Astrocyte (in vitro differentiated cells and primary cell): ENCODE results near the gene PLCH1. TPM values are rescaled to one million over a fixed set of nuclear protein-coding genes. Genes with fewer than 3 reads are reported as not detected.

Experiments used
- DNase-seq: peaks from one replicate; pipeline ENCODE4 v3.0.0-alpha.2; 2010; ENCODE audit warnings: low read depth
- FAIRE-seq: peaks from 2 replicates; lab custom pipeline; 2011; peaks lifted over from hg19 to GRCh38; lab: Jason Lieb, UNC
- H2AFZ ChIP-seq: 2 replicates; pipeline ENCODE4 v1.6.0; 2012; ENCODE audit warnings: low read depth, low read length, inconsistent platforms
- H3K27ac ChIP-seq: 2 replicates; pipeline ENCODE4 v1.5.1; 2011; ENCODE audit warnings: low read depth, low read length, inconsistent platforms
- H3K27me3 ChIP-seq: 2 replicates; pipeline ENCODE4 v1.6.0; 2011; ENCODE audit warnings: low read length, inconsistent platforms; ENCODE audit not compliant: insufficient read depth
- H3K36me3 ChIP-seq: 2 replicates; pipeline ENCODE4 v1.5.1; 2011; ENCODE audit warnings: low read length, inconsistent platforms; ENCODE audit not compliant: insufficient read depth
- H3K4me1 ChIP-seq: 2 replicates; pipeline ENCODE4 v1.5.1; 2011; ENCODE audit warnings: low read length, inconsistent platforms; ENCODE audit not compliant: insufficient read depth
- H3K4me2 ChIP-seq: 2 replicates; pipeline ENCODE4 v1.6.0; 2012; ENCODE audit warnings: low read length, inconsistent platforms
- H3K4me3 ChIP-seq: 2 replicates; pipeline ENCODE4 v1.5.1; 2011; ENCODE audit warnings: low read depth, mild to moderate bottlenecking, low read length, inconsistent platforms; ENCODE audit not compliant: insufficient read depth
- H3K79me2 ChIP-seq: 2 replicates; pipeline ENCODE4 v1.6.0; 2012; ENCODE audit warnings: mild to moderate bottlenecking, low read length, inconsistent platforms; ENCODE audit not compliant: insufficient read depth
- H3K9ac ChIP-seq: 2 replicates; pipeline ENCODE4 v1.6.0; 2012; ENCODE audit warnings: mild to moderate bottlenecking, low read length, inconsistent platforms
- H3K9me3 ChIP-seq: 2 replicates; pipeline ENCODE4 v1.5.1; 2012; ENCODE audit warnings: low read depth, mild to moderate bottlenecking, low read length, inconsistent platforms; ENCODE audit not compliant: insufficient read depth
- H4K20me1 ChIP-seq: 2 replicates; pipeline ENCODE4 v1.6.0; 2012; ENCODE audit warnings: low read length, inconsistent platforms; ENCODE audit not compliant: insufficient read depth
- H3K27ac Mint-ChIP-seq: one replicate; pipeline ENCODE4 v1.8.0; 2021; ENCODE audit warnings: mild to moderate bottlenecking, mixed read lengths; ENCODE audit not compliant: unreplicated experiment
- H3K27me3 Mint-ChIP-seq: one replicate; pipeline ENCODE4 v1.8.0; 2021; ENCODE audit warnings: low read depth, mixed read lengths; ENCODE audit not compliant: unreplicated experiment
- H3K36me3 Mint-ChIP-seq: one replicate; pipeline ENCODE4 v1.8.0; 2021; ENCODE audit warnings: low read depth, mixed read lengths; ENCODE audit not compliant: unreplicated experiment
- H3K4me1 Mint-ChIP-seq: one replicate; pipeline ENCODE4 v1.8.0; 2021; ENCODE audit warnings: low read depth, mixed read lengths; ENCODE audit not compliant: unreplicated experiment
- H3K4me3 Mint-ChIP-seq: one replicate; pipeline ENCODE4 v1.8.0; 2021; ENCODE audit warnings: mild to moderate bottlenecking, moderate library complexity, mixed read lengths; ENCODE audit not compliant: unreplicated experiment
- H3K9me3 Mint-ChIP-seq: one replicate; pipeline ENCODE4 v1.8.0; 2021; ENCODE audit warnings: mild to moderate bottlenecking, mixed read lengths; ENCODE audit not compliant: unreplicated experiment
- CTCF ChIP-seq: IDR thresholded peaks from 2 replicates; pipeline ENCODE4 v1.5.1; 2011; ENCODE audit warnings: low read depth, mild to moderate bottlenecking, inconsistent platforms, low read length, moderate library complexity; ENCODE audit not compliant: insufficient read depth
- EZH2 ChIP-seq: IDR thresholded peaks from 2 replicates; pipeline ENCODE4 v1.6.1; 2012; ENCODE audit warnings: mild to moderate bottlenecking, low read length, inconsistent platforms; ENCODE audit not compliant: insufficient read depth
- total RNA-seq: library from RNA; stranded (reverse); gene quantifications from 2 replicates; pipeline ENCODE4 v1.2.1, GENCODE V29; 2021

Gene PLCH1
- total RNA-seq, 1 donor from 2014 or later: 1.2 TPM

- Histone ChIP-seq H3K9me3 (no peaks in the 10 kb centered on the region), H3K79me2 (no peaks in the 10 kb centered on the region), H3K27me3 (no peaks in the 10 kb centered on the region), H3K4me1 (no peaks in the 10 kb centered on the region), H3K27ac (no peak overlapping the region), H4K20me1 (no peaks in the 10 kb centered on the region), H3K4me3 (no peak overlapping the region), H3K4me2 (no peak overlapping the region), H3K9ac (no peak overlapping the region), H3K36me3 (no peaks in the 10 kb centered on the region), H2AFZ (no peak overlapping the region)
- H3K27me3 Mint-ChIP-seq: no peaks in the 10 kb centered on the region
- H3K4me3 Mint-ChIP-seq: no peak overlapping the region
- H3K9me3 Mint-ChIP-seq: no peaks in the 10 kb centered on the region
- H3K4me1 Mint-ChIP-seq: no peaks in the 10 kb centered on the region
- H3K27ac Mint-ChIP-seq: no peak overlapping the region
- FAIRE-seq: no peak
- no peaks in the 10 kb centered on the region for H3K36me3 Mint-ChIP-seq
- no peak for DNase-seq
- TF ChIP-seq EZH2 (no peak), CTCF (no peak)
These were observed 417.4 kb downstream of the PLCH1 start for GRCh38 chr3:155327430-155327829.

- Histone ChIP-seq H3K79me2 (no peaks in the 10 kb centered on the region), H3K4me2 (no peak overlapping the region), H3K4me3 (no peak overlapping the region), H3K4me1 (no peaks in the 10 kb centered on the region), H3K9ac (no peak overlapping the region), H3K27ac (no peak overlapping the region), H4K20me1 (no peaks in the 10 kb centered on the region), H2AFZ (no peak overlapping the region), H3K36me3 (no peaks in the 10 kb centered on the region), H3K27me3 (no peaks in the 10 kb centered on the region), H3K9me3 (no peaks in the 10 kb centered on the region)
- TF ChIP-seq CTCF: no peak
- no peak for TF ChIP-seq EZH2
- Mint-ChIP-seq H3K36me3 (no peaks in the 10 kb centered on the region), H3K27ac (no peak overlapping the region), H3K4me3 (no peak overlapping the region), H3K4me1 (peaks cover 5% of the 10 kb centered on the region), H3K9me3 (no peaks in the 10 kb centered on the region), H3K27me3 (no peaks in the 10 kb centered on the region)
- DNase-seq (no peak), FAIRE-seq (no peak)
These were observed 418.0 kb downstream of the PLCH1 start for GRCh38 chr3:155326901-155327300.

GRCh38 chr3:155326244-155326643 is 418.6 kb downstream of the PLCH1 start:
- no peaks in the 10 kb centered on the region for H3K79me2 ChIP-seq
- H3K9me3 ChIP-seq: no peaks in the 10 kb centered on the region
- TF ChIP-seq EZH2: no peak
- TF ChIP-seq CTCF: no peak
- no peaks in the 10 kb centered on the region for H3K36me3 ChIP-seq
- H3K4me2 ChIP-seq: no peak overlapping the region
- Mint-ChIP-seq H3K4me1 (peaks cover 6% of the 10 kb centered on the region), H3K27ac (no peak overlapping the region), H3K36me3 (no peaks in the 10 kb centered on the region), H3K4me3 (no peak overlapping the region), H3K27me3 (no peaks in the 10 kb centered on the region), H3K9me3 (no peaks in the 10 kb centered on the region)
- no peak overlapping the region for H3K27ac ChIP-seq
- no peaks in the 10 kb centered on the region for H4K20me1 ChIP-seq
- no peak overlapping the region for H3K4me3 ChIP-seq
- FAIRE-seq: no peak
- no peaks in the 10 kb centered on the region for H3K4me1 ChIP-seq
- no peaks in the 10 kb centered on the region for H3K27me3 ChIP-seq
- no peak for DNase-seq
- H2AFZ ChIP-seq: no peak overlapping the region
- no peak overlapping the region for H3K9ac ChIP-seq

Other genes starting within 250 kb of the PLCH1 start
- gene C3orf33, start 61.2 kb upstream of the PLCH1 start, total RNA-seq: 2.4 and 3.2 TPM in 2 replicates
- 27.3 and 30.4 TPM in 2 replicates for gene SLC33A1, start 109.4 kb upstream of the PLCH1 start, total RNA-seq
- 58.1 and 59.7 TPM in 2 replicates for gene GMPS, start 125.6 kb upstream of the PLCH1 start, total RNA-seq